ENCODE data around the gene TRIM74.
"Not testable (repeated sequence)": the region's sequence is repeated elsewhere in the genome, so short reads cannot be mapped to it uniquely, and the experiment has no call there.

The TRIM74 gene

DNA sequence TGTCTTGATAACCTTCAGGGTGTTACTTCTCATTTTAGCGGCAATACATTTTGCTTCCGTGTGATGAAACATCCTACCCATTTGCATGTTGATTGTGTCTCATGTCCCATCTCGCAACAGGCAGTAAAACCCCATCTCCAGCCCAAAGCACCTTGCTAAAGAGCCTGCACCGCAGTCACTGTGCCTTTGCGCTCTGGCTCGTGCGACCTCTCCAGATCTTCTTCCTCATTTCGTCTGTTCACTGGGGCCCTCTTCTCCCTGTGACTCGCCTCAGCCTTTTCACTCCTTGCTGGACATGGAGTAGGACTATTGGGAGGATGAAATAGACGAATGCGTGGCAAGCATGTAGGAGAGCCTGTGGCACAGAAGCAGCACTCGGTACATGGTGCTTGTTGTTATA, 57.9 kb downstream of the TRIM74 start:
- not testable (repeated sequence) for DNase-seq (ENCODE audit: low read depth, low spot score)

Measured in iPS DF 19.7 (cell line).